IPS DF 6.9 (cell line): Measurements from ENCODE around the gene CHN1.
A peak's percentile ranks its signal among the peaks of the same experiment; 100 is the strongest.

Experiments used
- DNase-seq: peaks from one replicate; pipeline ENCODE4 v3.0.0-alpha.2; 2013; ENCODE audit warnings: low read depth, low spot score
- H3K27ac ChIP-seq: one replicate; pipeline ENCODE4 v1.5.1; 2013; ENCODE audit warnings: low read length, control low read depth
- H3K27me3 ChIP-seq: 2 replicates; pipeline ENCODE4 v1.6.1; 2013; ENCODE audit warnings: mild to moderate bottlenecking, low read length; ENCODE audit not compliant: control insufficient read depth, insufficient read depth
- H3K36me3 ChIP-seq: 2 replicates; pipeline ENCODE4 v1.6.1; 2013; ENCODE audit warnings: low read length; ENCODE audit not compliant: control insufficient read depth, insufficient read depth
- H3K4me1 ChIP-seq: 2 replicates; pipeline ENCODE4 v1.6.1; 2013; ENCODE audit warnings: low read length; ENCODE audit not compliant: control insufficient read depth, insufficient read depth
- H3K4me3 ChIP-seq: 2 replicates; pipeline ENCODE4 v1.5.1; 2013; ENCODE audit warnings: mild to moderate bottlenecking, low read length
- H3K9me3 ChIP-seq: 2 replicates; pipeline ENCODE4 v1.6.1; 2013; ENCODE audit warnings: low read length, inconsistent platforms; ENCODE audit not compliant: control insufficient read depth, insufficient read depth
- WGBS: extraction: QIAGEN DNeasy Blood & Tissue Kit; methylation state at CpG from one replicate; pipeline ENCODE4 v1.1.7; 2013; ENCODE audit warnings: mixed read lengths, missing lambda C conversion rate; ENCODE audit not compliant: insufficient read length, insufficient coverage; 5-methylcytosine and 5-hydroxymethylcytosine counted together

CHN1 gene

DNA sequence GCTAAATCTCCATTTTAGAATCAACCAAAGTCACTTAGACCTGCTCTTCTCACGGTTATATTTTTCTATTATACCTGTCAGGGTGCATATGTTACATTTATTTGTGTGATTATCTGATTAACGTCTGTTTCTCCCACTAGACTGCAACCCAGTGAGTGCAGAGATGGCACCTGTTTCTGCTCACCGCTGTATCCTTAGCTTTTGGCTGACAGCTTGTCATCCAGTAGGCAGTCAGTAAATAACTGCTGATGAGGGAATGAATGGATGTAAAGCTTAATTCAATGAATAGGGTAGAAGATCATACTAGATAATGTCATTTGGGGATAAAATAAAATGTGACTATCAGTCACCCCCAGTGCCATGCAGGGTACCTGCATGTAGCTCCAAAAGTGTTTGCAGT lies 234.0 kb downstream of the CHN1 start:
- DNase-seq, result no peak
- Histone ChIP-seq H3K27me3 (no peaks in the 10 kb centered on the region), H3K36me3 (no peaks in the 10 kb centered on the region), H3K4me3 (no peak overlapping the region), H3K4me1 (peaks cover 8% of the 10 kb centered on the region), H3K27ac (peak overlapping the region; percentile 43), H3K9me3 (no peaks in the 10 kb centered on the region)
- WGBS, result no CpG with 5 or more reads among the region's 3 CpGs

DNA sequence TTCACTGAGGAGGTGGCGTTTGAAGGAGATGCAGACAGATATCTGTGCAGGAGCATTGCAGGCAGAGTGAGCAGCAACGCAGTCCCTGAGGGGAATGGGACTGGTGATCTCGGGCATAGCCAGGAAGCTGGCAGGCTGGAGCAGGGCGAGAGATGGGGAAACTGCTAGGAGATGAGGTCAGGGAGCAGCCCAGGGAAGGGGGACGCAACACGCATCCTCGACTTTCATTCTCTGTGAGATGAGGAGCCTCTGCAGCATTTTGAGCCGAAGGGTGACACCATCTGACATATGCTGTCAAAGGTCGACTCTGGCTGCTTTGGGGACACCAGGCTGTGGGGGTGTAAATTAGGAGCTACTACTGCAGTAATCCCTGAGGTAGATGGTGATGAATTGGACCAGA lies 236.6 kb downstream of the CHN1 start:
- no peaks in the 10 kb centered on the region for H3K9me3 ChIP-seq
- H3K36me3 ChIP-seq, result no peaks in the 10 kb centered on the region
- H3K4me1 ChIP-seq, result peaks cover 7% of the 10 kb centered on the region
- no peak overlapping the region for H3K27ac ChIP-seq
- H3K4me3 ChIP-seq, result no peak overlapping the region
- no peak for DNase-seq
- WGBS, result no CpG with 5 or more reads among the region's 9 CpGs
- H3K27me3 ChIP-seq, result no peaks in the 10 kb centered on the region

DNA sequence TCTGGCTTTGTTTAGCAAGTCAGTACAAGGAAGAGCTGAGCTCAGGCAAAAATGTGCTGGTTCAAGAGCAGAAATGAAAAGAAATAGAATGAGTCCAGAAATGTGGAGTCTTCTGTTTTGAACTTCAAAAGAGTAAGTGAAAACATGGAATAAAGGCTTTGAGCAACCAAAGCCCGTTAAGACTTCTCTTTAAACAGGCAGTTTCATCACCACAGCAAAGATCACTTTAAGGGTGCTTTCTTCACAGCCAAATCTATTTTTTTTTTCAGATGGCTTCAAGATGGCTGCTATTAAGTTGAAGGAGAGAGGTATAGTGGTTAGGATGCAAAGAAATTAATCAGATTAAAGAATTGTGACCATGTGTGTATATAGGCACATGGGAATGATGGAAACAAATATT lies 238.9 kb downstream of the CHN1 start:
- Histone ChIP-seq H3K4me3 (no peak overlapping the region), H3K27ac (no peak overlapping the region), H3K36me3 (no peaks in the 10 kb centered on the region), H3K4me1 (peaks cover 2% of the 10 kb centered on the region), H3K9me3 (no peaks in the 10 kb centered on the region), H3K27me3 (no peaks in the 10 kb centered on the region)
- no peak for DNase-seq
- WGBS, result no CpG with 5 or more reads among the region's 1 CpG

DNA sequence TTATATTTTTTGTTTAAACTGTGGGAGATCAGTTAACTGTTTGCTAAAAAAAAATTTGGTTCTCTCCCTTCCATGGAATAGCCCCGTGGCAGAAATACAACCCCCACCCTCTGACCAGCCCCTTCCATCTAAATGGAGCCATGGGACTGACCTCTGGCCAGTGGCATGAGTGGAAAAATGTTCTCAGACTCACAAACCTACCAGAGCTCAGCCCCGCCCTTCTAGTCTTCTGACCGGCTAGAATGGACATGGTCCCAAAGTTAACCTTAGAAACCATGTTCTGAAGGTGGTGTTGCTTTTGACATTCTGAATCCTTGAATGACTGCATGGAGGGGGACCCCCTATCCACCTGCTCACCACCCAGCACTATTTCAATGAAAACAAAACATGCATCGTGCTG lies 239.6 kb downstream of the CHN1 start:
- no peak for DNase-seq
- no CpG with 5 or more reads among the region's 4 CpGs for WGBS
- no peak overlapping the region for H3K4me3 ChIP-seq
- H3K27me3 ChIP-seq, result no peaks in the 10 kb centered on the region
- H3K9me3 ChIP-seq, result no peaks in the 10 kb centered on the region
- H3K4me1 ChIP-seq, result no peaks in the 10 kb centered on the region
- H3K27ac ChIP-seq, result no peak overlapping the region
- no peaks in the 10 kb centered on the region for H3K36me3 ChIP-seq

DNA sequence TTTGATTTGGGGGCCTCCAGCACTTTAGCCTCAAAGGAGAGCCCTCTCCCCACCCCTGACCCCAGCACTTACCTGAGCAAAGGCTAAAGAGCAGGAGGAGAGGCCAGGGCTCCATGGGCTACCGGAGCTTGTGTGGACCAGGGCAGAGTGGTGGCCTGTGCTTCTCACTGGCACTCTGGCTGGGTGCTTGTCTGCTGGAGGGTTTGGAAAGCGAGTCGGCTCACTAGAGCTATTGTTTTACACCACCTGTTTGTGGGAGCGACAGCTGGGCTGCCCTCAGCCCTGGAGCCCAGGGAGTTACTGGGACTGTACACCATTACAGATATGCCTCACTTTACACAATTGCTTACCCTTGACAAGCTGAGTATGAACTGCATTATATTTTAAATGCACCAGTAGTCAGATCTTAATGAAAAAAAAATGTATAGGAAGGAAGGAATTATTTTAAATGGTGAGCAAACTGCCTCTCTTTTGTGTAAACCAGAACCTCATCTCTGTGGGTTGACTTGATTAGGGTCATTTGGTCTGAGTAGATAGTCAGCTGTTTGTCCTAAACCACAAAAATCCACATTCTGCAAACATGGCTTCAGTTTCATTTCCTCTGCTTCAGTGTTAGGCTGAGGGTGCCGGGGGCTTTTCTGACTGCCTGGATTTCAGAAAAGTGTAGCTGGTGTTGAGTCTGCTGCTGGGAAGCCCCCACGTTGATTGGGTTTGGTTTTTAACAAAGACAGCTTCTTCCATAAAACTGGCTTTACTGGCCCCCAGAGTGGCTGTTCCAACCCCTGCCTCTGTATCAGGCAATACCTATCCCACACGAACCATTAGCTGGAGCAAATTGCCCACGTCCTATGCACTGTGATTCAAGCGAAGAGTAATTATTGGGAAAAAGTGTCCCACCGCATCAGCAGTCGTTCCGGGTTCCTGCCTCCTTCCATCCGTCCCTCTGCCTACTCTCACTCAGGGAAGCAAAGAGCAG lies 240.6 kb downstream of the CHN1 start, which contains the start of gene CHRNA1:
Gene CHRNA1 (minus strand): TSS at position 193 of the 976 bp plus-strand sequence. CDS start 78 bp downstream, at position 115.
- no peaks in the 10 kb centered on the region for H3K27me3 ChIP-seq
- H3K9me3 ChIP-seq, result no peaks in the 10 kb centered on the region
- H3K4me3 ChIP-seq, result no peak within 1 kb of the TSS
- WGBS, result no CpG with 5 or more reads among the region's 13 CpGs
- no peak within 1 kb of the TSS for H3K27ac ChIP-seq
- no peaks in the 10 kb centered on the region for H3K36me3 ChIP-seq
- H3K4me1 ChIP-seq, result no peaks in the 10 kb centered on the region
- no peak for DNase-seq

DNA sequence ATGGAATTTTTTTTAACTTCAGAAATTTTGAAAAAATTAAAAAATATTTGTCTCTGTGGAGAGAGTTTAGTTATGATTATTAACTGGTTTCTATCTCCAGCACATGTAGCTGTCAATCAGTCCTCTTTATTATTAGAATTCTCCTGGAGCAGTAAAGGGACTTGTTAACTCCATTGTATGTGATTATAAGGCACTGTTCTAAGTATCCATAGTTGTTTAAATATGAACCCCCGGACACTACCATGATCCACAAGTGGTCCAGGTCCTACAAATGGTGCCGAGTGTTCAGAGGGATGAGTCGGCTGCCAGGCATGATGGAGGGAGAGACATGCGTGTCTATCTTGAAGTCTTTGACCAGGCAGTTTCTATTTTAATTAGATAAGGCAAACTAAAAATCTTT lies 241.4 kb downstream of the CHN1 start:
- H3K4me1 ChIP-seq, result no peaks in the 10 kb centered on the region
- H3K36me3 ChIP-seq, result no peaks in the 10 kb centered on the region
- no peak overlapping the region for H3K4me3 ChIP-seq
- no peak for DNase-seq
- no CpG with 5 or more reads among the region's 4 CpGs for WGBS
- H3K27me3 ChIP-seq, result no peaks in the 10 kb centered on the region
- no peak overlapping the region for H3K27ac ChIP-seq
- no peaks in the 10 kb centered on the region for H3K9me3 ChIP-seq

DNA sequence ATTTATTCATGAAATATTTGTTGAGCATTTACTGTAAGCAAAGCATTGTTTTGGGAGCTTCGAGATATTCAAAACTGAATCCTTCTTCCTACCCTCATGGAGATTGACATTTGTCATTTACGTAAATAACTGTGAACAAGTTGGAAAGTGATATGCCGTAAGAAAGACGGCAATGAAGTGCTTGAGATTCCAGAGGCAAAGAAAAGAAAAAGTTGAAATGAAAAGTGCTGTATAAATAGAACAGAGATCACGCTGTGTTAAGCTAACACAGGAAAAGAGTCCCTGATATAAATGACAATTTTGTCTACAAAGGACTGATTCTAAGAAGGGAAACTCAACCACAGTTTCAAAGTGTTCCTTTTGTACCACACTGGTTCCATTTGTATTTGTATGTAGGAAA lies 242.7 kb downstream of the CHN1 start:
- Histone ChIP-seq H3K27me3 (no peaks in the 10 kb centered on the region), H3K36me3 (no peaks in the 10 kb centered on the region), H3K9me3 (no peaks in the 10 kb centered on the region), H3K27ac (no peak overlapping the region), H3K4me3 (no peak overlapping the region), H3K4me1 (no peaks in the 10 kb centered on the region)
- no CpG with 5 or more reads among the region's 5 CpGs for WGBS
- no peak for DNase-seq

DNA sequence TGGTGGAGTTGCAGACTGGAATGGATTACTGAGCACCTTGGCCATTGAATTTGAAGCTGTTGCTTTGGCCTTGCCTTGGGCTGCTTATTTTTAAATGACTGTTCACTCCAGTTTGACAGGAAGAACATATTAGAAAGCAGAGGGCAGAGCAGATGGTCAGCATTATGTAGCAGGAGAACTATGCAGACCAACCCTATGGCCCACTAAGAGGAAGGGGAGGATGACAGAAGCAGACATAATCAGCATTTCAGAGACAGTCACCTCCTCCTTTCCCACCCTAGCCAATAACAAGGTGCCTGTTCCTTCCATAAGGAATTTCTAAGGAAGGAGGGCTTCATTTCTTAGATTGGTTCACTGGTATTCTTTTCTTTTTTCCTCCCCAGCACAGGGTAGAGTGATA lies 243.3 kb downstream of the CHN1 start:
- H3K4me1 ChIP-seq, result no peaks in the 10 kb centered on the region
- no peak overlapping the region for H3K4me3 ChIP-seq
- H3K9me3 ChIP-seq, result no peaks in the 10 kb centered on the region
- DNase-seq, result no peak
- no peaks in the 10 kb centered on the region for H3K36me3 ChIP-seq
- H3K27ac ChIP-seq, result no peak overlapping the region
- no peaks in the 10 kb centered on the region for H3K27me3 ChIP-seq

DNA sequence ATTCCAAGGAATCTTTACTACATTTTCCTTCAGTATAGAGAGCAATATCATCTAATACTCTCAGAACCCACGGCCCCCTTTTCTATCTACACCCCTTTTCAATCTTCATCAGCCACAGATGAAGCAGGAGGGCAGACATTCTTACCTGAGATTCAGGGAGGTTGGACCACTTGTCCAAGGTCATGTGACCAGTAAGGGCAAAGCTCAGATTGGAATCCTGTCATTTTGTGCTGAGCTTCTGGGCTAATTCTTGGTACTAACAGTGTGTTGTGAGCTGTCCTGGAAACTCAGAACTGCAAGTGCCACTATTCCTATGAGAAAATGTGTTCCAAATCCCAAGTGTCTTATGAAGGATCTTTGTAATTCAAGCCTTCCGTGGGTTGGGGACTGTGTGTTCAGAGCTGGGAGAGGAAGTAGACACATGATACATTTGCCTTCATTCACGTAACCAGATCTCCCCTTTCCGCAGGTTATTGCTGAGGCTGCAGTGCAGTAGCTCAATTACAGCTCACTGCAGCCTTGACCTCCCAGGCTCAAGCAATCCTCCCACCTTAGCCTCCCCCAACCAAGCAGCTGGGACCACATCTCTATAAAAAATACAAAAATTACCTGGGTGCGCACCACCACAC lies 244.2 kb downstream of the CHN1 start:
- H3K4me3 ChIP-seq, result no peak overlapping the region
- no peaks in the 10 kb centered on the region for H3K4me1 ChIP-seq
- no CpG with 5 or more reads among the region's 5 CpGs for WGBS
- H3K27me3 ChIP-seq, result no peaks in the 10 kb centered on the region
- no peaks in the 10 kb centered on the region for H3K36me3 ChIP-seq
- H3K9me3 ChIP-seq, result no peaks in the 10 kb centered on the region
- no peak overlapping the region for H3K27ac ChIP-seq
- no peak for DNase-seq

DNA sequence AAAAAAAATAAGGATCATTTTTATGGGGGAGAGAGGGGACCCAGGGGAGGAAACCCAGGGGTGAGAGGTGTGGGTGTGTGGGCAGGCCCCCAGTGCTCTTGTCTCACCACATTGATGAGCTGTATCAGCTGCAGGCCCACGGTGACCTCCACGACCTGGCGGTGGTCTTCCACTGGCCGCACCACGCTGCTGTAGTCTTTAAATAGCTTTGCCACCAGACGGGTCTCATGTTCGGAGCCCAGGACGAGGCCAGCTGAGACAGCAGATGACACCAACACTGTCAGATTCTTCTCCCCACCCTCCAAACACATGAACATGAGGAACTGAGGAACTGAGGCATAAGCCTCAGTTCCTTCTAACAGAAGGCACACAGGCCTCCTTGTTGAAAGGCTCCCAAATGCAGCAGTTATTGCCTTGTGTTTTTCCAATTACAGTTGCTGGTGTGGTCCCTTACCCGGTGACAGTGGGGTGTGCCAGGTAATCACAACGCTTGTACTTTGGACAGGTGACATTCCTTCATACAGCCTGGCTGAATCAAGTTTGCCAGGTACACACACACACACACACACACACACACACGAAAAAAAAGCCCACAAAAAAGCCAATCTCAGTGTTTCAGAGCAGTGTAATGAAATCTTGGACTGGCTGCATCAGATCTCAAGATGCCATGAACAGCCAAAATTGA lies 245.7 kb downstream of the CHN1 start:
- DNase-seq, result no peak

More for the DNA sequence above, 245.7 kb downstream of the CHN1 start:
- Histone ChIP-seq H3K4me3 (no peak overlapping the region), H3K4me1 (no peaks in the 10 kb centered on the region), H3K36me3 (no peaks in the 10 kb centered on the region), H3K27ac (no peak overlapping the region), H3K27me3 (no peaks in the 10 kb centered on the region), H3K9me3 (no peaks in the 10 kb centered on the region)
- WGBS, result no CpG with 5 or more reads among the region's 11 CpGs
